GM08714 (cell line): Measurements from ENCODE around the gene TMEM222.
"Not testable (repeated sequence)": the region's sequence is repeated elsewhere in the genome, so short reads cannot be mapped to it uniquely, and the experiment has no call there.

Experiments used
- H3K4me3 ChIP-seq: fragments of 200-500 bp; sonication (Bioruptor generic); 2 replicates; pipeline ENCODE4 v1.5.1; 2014; ENCODE audit warnings: mild to moderate bottlenecking, low read length, inconsistent platforms
- ZNF274 ChIP-seq: IDR thresholded peaks from 2 replicates; pipeline ENCODE4 v1.6.1; 2012; ENCODE audit warnings: mild to moderate bottlenecking, low read depth, low read length

The TMEM222 gene

GRCh38 chr1:27380766-27381733, 59.1 kb downstream of the TMEM222 start:
- no peak for TF ChIP-seq ZNF274
- H3K4me3 ChIP-seq: no peak overlapping the region

- no peak overlapping the region for H3K4me3 ChIP-seq
- no peak for TF ChIP-seq ZNF274
Observed at GRCh38 chr1:27381969-27382762, 60.2 kb downstream of the TMEM222 start.

- no peak within 1 kb of the TSS for H3K4me3 ChIP-seq
- no peak for TF ChIP-seq ZNF274
Observed at GRCh38 chr1:27383039-27383605, 61.2 kb downstream of the TMEM222 start, which contains the start of gene CD164L2. CD164L2 (minus strand) TSS chr1:27383333; CDS start chr1:27383239, 94 bp downstream.

GRCh38 chr1:27383661-27384060, 61.7 kb downstream of the TMEM222 start:
- no peak for TF ChIP-seq ZNF274
- no peak overlapping the region for H3K4me3 ChIP-seq

- H3K4me3 ChIP-seq: not testable (repeated sequence)
Observed at GRCh38 chr1:27384797-27385196, 62.8 kb downstream of the TMEM222 start.
